Lower leg skin (tissue), 3 donors: Measurements from ENCODE around the gene FAAP24.

Experiments used
- CTCF ChIP-seq, 3 donors: fragments of 450-650 bp; IDR thresholded peaks; one replicate each; pipeline ENCODE4 v1.5.1; 2016; ENCODE audit warnings: antibody characterized with exemption in 3 of 3, mild to moderate bottlenecking in 3 of 3, moderate library complexity in 2 of 3
- POLR2A ChIP-seq, 2 donors: fragments of 450-650 bp; IDR thresholded peaks; one replicate each; pipeline ENCODE4 v1.6.1; 2016 to 2017; ENCODE audit warnings: antibody characterized with exemption in 2 of 2, mild to moderate bottlenecking in 1 of 2, moderate library complexity in 1 of 2

- TF ChIP-seq CTCF (IDR thresholded peaks at IDR 0.05), result no peak
- no peak for TF ChIP-seq POLR2A (IDR thresholded peaks at IDR 0.05)
Observed at GRCh38 chr19:33000910-33001309, 28.9 kb downstream of the FAAP24 start.
